HG02678 (cell line): ENCODE measurements around the gene ARAP1.

Source experiments
- ATAC-seq: cut with Tn5 transposase; IDR thresholded peaks from one replicate; pipeline ENCODE4 v1.9.1; 2021; ENCODE audit warnings: mild to moderate bottlenecking, moderate library complexity; ENCODE audit not compliant: unreplicated experiment

The ARAP1 gene

GRCh38 chr11:72685560-72686480 is 66.4 kb downstream of the ARAP1 start:
- no peak for ATAC-seq

DNA sequence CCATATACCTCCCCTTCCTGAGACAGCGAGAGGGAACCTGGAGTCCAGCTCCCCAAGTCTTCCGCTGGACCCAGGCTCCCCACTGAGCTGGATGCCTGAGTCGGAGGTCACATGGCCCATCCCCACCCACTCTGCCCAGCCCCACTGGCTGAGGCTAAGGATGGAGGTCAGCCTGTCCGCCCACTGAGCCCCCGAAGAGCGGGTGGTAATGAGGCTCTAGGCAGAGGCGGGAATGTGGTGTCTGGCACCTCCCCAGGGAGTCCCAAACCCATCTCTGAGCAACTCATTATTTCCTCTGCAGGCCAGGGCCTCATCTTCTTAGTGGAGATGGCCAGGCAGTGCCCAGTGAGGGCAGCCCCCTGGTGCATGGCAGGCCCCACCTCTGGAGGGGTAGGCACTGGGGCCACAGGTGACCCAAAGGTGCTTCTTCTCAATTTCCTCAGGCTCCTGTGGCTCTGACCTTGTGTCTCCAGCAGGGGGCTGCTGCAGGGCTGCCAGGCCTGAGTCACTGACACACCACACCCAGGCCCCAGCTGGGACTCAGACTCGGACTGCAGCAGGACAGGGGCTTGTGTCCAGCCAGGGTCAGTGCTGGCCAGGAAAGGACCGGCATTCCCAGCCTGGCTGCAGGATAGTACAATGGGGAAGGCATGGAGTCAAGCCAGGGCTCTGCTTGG is 67.8 kb downstream of the ARAP1 start:
- no peak for ATAC-seq

DNA sequence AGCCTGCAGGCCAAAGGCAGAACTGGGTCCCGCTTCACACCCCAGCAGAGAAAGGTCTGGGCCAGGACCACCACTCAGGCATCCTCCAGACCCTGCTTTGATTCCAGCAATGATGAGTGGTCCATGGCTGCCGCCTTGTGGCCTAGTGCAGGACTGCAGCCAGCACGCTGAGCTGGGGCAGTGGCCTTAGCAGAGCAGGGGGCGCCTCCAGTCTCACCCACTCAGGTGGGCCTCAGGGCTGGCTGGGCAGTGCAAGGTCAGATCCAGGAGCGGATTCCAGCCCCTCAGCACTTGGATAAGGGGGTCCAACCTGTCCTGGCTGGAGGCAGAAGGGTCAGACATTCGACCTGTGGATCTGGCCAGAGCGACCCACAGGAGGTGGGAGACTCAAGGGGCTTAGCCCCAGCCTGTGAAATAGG is 68.4 kb downstream of the ARAP1 start:
- peak; percentile 44 for ATAC-seq

DNA sequence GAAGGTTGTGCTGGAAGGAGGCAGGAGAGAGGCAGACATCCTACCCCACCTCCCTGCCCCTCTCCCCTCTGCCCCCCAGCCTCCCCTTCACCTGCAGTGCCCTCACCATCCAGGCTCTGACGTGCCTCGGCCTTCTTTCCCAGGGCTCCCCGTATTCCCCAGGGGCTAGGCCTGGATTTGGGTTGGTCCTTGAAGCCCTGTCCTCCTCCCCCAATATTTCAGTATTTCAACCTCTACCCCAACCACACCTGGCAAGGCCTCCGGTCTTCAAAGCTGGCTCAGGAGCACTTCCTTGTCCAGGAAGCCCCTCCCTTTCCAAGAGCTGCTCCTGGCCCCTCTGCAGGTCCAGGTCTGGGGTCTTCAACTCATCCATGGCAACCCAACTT is 69.4 kb downstream of the ARAP1 start:
- ATAC-seq = no peak

DNA sequence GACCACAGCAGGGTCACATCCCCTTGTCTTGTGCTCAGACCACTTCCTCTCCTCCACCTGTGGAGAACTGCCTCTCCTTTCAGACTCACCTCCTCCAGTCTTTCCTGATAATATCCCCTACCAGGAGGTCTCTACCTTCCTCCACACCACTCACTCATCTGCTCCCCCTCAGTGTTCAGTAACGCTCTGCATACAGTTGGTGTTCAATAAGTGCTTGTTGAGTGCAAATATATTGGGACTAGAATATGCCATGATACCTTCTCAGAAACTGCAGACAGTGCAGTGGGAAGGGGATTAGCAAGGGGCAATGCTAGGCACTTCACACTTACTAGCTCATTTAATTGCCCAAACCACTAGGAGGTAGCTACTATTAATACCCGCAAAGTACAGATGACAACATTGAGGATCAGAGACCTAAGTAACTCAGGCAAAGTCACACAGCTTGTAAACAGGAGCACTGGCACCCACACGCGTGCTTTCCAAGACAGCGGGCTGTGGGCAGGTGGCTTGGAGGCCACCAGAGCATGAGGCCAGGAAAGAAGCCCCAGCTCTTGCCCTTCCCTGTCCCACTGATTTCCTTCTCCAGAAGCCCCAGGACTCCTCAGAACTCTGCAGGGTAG is 69.9 kb downstream of the ARAP1 start:
- ATAC-seq = no peak

DNA sequence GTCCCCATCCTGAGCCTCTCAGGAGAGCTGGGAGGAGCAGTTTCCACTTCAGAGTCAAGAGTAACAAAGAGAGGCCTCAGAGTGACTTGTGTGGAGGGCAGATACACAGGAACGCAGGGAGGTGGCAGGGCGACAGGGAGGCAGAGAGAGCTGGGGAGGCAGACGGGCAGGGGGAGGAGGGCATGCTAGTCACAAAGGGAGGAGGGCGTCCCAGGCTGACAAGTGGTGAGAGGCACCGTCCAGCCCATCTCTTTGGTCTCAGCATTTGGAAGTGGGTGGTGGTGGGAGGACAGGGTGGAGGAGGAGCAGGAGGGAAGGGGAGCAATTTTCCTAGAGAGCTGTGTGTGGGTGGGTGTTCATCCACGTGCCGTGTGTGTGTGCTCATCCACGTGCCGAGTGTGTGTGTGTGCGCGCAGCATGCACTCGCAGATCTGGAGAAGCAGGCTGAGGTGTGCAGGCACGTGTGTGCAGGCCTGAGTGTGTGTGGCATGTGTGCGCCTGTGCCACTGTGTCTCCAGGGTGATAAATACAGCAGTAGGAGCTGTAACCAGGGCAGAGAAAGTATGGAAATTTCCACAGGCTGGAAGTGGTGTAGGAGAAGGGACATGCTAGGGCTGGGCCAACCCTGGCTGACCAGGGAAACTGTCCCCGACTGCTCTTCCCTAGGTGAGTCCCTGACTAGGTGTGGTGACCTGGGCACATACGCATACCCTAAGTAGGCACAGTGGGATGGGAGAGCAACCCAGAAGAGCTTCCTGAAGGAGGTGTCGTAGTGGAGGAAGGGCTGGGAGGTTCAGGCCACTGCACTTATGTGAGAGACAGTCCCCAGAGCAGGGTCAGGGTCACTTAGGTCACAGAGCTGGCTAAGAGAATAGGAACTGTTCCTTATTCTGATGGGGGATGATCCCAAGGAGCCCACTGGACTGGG is 70.7 kb downstream of the ARAP1 start:
- no peak for ATAC-seq

DNA sequence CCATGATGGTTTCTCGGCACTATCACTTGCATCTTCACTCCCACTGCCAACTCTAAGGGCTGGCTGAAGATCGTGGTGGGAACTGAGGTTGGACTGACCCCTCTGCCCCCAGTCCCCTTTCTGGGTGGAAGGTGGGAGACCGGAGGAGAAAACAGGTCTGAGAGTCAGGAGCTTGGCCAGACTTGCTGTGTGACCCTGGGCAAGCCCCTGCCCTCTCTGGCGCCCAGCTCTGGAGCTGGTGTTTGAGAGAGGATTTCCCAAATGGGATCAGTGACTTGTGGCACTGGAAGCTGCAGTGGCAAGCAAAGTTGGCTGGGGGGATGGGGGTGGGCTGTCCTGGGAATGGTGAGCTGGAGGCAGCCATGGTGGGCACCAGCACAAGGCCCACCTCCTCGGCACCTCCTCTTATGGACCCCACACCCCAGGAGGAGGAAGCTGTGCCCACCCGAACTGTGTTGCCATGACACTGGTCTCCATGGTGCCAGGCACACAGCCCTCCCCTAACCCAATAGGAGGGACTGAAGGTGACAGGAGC is 71.5 kb downstream of the ARAP1 start:
- no peak for ATAC-seq

DNA sequence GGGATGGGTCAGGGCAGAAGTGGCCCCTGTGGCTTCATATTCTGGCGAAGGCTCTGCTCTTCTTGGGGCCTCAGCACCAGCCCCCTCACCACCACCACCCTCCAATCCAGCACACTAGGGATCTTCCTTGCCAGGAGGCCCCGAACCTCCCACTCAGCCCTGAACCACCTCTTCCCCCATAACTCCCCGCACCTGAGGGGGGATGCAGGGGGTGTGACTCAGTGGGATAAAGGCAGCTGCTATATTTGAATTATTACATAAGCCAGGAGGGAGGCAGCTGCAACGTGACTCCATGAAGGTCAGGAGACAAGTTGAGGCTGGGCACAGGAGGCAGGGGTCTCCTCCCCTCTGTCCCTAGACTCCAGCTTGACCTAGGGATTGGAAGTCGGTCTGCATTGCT is 72.3 kb downstream of the ARAP1 start:
- no peak for ATAC-seq

DNA sequence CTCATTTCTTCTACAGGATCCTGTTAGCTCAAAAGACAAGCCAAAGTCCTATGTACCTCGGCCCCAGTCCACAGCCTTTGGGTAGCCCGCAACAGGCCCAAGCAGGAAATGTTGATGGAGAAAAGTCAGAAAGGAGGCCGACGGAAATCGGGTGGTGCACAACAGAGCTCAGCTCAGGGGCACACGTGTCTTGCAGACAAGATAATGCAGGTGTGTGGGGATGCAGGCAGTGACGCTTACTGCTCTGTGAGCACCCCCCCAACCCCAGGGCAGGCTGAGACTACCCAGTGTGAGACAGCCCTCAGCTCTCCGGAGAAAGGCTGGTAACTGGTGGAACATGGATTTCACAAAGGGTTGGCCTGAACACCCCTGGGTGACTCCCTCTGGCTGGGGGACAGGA is 73.7 kb downstream of the ARAP1 start:
- no peak for ATAC-seq

- ATAC-seq = no peak
These were observed 75.3 kb downstream of the ARAP1 start for GRCh38 chr11:72676861-72677341.

DNA sequence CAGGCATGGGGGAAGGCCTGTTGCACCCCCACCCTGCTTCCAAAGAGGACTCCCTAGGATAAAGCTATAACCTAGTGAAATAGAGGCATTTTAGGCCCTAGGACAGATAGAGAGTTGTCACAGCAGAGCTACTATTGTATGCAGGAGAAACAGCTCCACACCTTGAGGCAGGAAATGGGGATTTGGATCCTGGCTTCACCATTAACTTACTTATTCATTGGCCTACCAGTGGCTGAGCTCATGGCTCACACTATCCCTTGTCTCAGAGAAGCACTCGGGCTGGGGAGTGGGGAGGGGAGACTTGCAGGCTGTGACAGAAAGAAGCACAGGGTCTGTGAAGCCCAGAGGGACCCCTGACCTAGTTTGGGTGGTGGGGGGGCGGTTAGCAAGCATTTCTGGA is 77.0 kb downstream of the ARAP1 start:
- ATAC-seq = no peak

DNA sequence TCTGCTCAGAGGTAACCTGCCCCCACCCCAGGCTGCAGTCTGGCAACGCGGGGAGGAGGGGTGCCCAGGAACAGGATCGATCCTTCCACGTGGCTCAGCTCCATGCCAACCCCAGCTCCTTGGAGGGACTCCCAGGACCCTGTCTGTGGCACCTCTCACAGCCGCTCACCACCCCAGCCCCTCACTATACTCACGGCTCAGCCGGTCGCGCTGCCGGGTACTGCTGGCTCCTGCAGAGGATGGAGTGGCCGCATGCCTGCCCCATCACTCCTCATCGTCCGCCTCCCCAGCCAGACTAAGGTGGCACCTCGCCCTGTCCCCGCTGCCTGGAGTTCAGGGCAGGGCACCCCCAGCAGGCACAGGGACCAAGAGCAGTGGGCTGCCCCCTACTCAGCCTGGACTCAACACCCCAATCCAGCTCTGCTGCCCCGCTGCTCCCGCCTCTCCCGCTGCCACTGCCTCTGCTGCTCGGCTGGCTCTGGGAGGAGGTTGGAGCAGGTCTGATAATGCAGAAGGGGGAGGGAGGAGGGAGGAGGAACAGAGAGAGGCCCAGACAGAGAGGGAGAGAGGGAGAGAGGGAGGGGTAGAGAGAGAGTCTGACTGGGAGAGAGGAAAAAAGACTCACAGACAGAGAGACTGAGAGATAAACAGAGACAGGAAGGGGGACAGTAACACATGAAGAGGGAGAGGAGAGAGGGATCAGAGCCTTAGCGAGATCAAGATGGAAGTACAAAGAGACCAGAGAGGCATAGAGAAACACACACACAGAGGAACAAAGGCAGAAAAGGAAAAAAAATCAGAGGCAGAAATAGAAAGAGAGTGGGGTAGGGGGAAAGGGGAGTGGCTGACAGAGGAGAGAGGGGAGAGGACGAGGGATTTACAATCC is 78.0 kb downstream of the ARAP1 start, which contains the start of gene PDE2A:
PDE2A (minus strand) TSS at position 480 of the 886 bp plus-strand sequence; CDS start at position 265, 215 bp downstream.
- ATAC-seq = no peak

DNA sequence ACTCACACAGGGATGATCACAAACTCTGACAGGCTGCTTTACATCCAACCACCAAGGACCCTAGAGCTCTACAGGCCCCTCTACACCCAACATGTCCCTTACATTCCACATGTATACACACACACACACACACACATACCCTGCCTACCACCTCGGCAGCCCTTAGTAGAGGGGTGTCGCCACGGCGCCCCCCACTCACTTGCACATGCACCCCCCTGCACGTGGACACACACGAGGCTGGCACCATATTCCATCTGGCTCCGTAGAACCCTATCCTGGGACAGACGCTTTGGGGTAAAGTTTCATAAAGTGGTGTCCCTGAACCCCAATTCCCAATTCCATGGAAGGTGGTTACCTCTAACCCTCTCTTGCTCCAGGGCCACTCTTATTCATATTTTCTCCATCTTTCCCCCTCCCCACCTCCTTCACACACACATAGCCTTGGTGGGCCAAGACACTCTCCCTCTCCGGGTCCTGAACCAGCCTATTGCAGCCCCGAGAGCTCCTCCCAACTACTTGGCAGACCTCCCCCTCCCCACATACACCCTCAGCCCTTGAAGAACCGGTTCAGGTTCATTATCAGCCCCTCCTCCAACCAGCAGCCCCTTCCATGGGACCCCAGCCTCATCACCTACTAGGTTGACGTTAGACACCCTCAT is 78.8 kb downstream of the ARAP1 start:
- no peak for ATAC-seq

GRCh38 chr11:72672597-72673238 is 79.5 kb downstream of the ARAP1 start:
- no peak for ATAC-seq

DNA sequence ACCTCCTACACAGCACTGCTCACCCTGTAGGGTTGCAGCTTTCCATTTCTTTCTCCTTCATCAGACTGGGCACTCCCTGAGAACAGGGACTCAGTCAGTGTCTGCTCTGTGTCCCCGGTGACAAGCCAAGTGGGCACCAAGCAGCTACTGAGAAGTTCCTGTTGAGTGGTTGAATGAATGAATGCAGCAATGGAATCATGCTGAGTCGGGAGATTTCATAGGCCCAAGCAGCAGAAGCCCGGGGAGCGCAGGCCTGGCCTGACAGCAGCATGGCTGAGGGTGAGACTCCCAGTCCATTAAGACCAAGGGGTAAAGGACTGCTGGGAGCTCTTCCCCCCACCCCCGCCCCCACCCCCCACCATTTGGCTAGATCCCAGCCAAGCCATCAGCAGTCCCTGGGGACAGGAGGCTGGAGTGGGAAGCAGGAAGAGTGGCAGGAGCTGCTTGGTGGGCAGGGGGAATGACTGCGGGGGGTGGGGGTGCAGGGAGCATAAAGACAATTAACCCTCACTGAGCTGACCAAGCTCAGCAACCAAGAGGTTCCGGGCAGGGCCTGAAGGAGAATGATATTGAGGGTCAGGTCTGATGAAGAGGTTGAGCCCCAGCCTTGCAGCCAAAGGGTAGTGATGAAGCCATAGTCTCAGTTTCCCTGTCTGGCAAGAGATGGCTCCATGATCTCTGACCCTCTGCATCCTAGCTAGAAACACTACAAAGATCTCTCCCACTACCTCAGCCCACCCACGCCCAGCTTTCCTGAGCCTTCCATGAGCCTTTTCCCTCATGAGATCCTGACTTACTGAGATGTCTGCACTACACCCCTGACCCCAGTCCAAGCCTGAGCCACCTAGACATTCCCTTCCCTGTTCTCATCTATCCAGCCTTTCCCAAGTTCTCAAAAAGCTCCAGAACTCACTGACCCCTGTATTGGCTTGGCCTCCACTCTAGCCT is 80.8 kb downstream of the ARAP1 start:
- ATAC-seq = no peak

GRCh38 chr11:72670041-72670440 is 82.2 kb downstream of the ARAP1 start:
- ATAC-seq = no peak

DNA sequence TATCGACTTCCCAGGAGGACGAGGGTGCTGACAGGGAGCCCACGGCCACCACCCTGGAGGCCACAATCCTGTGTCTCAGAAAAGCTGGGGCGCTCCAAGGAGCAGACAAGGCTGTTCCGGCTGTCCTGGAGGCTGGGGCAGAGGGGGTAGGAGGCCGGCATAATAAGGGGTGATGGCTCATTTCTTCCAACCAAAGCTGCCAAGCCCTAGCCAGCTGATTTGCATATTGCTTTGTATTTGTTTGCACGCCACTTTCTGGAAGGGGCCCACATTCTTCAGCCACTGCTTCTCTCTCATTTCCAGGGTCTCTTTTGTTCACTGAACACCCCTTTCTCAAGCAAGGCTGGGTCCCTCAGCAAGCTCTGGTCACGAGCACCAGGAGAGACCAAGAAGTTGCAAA is 82.7 kb downstream of the ARAP1 start:
- no peak for ATAC-seq
